Measurements from ENCODE around the gene ABCC6. TPM values are rescaled to one million over a fixed set of nuclear protein-coding genes. Genes with fewer than 3 reads are reported as not detected.
"Not testable (repeated sequence)": the region's sequence is repeated elsewhere in the genome, so short reads cannot be mapped to it uniquely, and the experiment has no call there.

Gene ABCC6
- total RNA-seq, 1 experiment from 2014 or later = 12.8 TPM

DNA sequence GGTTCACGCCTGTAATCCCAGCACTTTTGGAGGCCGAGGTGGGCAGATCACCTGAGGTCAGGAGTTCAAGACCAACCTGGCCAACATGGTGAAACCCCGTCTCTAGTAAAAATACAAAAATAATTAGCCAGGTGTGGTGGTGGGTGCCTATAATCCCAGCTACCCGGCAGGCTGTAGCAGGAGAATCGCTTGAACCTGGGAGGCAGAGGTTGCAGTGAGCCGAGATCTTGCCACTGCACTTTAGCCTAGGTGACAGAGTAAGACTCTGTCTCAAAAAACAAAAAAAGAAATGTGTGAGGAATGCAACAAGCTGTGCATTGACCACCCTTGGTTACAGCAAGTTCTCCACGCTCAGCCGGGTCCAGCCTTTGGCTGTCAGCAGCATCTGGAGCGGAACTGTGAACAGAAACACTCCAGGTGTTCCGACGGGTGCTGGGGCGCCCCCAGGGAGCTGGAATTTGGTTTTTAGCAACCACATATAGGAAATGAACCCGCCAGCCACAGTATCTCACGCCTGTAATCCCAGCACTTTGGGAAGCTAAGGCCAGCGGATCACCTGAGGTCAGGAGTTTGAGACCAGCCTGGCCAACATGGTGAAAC is 75.2 kb downstream of the ABCC6 start:
- in situ Hi-C loops (cut with HindIII; ENCODE audit: low sequenced_read_pairs); DNase-seq (ENCODE audit: low spot score): not testable (repeated sequence)

DNA sequence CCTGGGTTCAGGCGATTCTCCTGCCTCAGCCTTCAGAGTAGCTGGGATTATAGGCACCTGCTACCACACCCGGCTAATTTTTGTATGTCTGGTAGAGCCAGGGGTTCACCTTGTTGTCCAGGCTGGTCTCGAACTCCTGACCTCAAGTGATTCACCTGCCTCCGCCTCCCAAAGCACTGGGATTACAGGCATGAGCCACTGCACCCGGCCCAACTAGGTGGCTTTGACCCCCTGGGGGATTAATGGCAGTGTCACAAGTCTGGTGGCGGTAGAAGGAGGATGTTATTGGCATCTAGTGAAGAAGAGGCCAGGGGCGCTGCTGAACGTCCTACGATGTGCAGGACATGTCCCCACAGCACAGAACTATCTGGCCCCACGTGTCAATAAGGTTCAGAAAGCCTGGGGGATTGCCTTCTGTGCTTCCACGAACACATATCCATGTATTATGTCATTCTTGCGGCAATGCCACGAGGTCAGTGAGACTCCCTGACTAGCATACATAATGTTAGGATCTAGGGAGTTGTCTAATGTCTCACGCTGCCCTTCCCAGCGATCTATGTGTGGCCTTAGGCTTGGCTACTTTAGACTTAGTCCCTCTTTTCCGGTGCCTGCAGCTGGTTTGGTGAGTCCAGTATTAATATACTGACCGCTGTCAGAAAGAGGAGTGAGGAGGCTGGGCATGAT is 75.8 kb downstream of the ABCC6 start:
- in situ Hi-C loops (cut with HindIII; ENCODE audit: low sequenced_read_pairs) = no loop called here
- DNase-seq (ENCODE audit: low spot score) = no peak

DNA sequence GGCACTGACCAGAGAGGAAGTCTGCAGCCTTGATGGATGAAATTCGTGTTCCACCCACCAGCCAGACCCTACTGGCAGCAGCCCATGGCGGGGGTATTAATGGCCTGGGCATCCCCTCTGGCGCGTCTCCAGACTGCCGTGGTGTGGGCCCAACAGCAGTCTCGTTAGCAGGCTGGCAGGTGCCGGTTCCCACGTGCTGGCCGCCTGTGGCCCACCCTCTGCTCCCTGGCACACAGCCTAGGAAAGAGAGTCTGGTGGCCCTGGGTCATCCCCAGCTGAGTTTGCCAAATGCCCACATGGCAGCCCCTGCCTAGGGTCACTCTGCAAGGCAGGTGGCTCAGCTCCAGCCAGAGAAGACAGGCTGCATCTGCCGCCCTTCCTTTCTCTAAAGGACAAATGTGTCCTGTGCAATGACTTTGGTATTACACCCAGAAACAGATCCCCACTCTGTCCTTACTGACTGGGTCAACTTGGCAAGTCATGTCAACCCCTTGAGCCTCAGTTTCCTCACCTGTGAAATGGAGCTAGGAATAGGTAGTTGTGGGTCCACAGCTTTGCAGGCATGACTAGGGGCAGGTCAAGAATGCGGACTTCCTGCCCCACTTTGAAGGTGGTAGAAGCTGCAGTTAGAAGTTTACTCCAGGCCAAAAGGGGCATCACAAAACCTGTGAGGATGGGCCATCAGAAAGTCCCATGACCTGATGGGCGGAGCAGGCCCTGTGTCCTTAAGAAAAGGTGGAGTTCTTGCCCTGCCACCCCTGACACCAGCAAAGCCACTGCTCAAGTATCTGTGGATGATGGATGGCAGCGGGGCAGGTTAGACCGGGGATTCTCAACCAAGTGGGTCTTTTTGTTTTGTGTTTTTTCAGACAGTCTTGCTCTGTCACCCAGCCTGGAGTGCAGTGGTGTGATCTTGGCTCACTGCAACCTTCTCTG is 76.6 kb downstream of the ABCC6 start:
- in situ Hi-C loops (cut with HindIII; ENCODE audit: low sequenced_read_pairs) = no loop called here
- DNase-seq (ENCODE audit: low spot score) = peak; percentile 60

DNA sequence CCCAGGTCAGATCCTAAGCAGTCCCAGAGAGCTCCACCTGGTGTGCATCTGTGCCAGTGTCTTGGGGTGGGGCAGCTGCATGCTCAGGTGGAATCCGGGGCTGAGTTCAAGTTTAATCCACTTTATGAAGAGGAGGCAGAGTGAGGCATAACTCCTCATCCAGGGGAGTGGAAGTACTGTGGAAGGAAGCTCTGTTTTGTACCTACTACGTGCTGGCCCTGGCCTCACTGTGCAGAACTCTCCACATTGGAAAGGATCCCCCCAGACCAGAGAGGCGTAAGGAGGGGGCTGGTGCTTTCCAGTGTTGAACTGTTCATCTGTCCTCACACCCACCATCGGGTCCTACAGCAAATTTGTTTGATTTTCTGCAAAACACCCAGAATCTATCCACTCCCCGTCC is 78.0 kb downstream of the ABCC6 start:
- no peak for DNase-seq (ENCODE audit: low spot score)
- in situ Hi-C loops (cut with HindIII; ENCODE audit: low sequenced_read_pairs) = no loop called here

DNA sequence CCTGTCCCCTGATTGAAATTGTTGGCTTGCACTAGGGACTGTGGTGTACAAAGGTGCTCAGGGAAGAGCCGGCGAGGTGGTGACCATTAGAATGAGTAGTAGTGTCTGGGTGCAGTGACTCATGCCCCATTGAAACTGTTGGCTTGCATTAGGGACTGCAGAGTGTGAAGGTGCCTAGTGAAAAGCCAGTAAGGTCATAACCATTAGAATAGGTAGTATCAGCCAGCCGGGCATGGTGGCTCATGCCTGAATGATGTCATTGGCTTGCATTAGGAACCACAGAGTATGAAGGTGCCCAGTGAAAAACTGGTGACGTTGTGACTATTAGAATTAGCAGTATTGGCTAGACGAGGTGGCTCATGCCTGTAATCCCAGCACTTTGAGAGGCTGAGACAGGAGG is 78.9 kb downstream of the ABCC6 start:
- in situ Hi-C loops (cut with HindIII; ENCODE audit: low sequenced_read_pairs) = no loop called here
- DNase-seq (ENCODE audit: low spot score) = no peak

DNA sequence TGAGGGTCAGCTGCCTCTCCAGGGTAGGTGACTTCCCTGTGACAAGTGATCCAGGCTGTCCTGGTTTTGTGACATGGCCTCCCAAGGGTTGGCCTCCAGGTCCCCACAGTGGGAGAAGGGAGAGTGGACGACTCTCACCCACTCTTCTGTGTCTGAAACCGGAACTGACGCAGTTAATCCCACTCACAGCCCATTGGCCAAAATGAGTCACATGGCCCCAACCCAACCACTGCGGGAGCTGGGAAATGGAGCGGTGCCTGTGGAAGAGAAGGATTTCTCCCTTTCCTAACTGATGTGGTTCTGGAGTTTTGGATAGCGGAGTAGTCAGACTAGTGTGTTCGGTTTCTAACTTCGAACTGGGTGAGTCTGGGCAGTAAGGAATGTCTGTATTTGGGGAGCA is 79.4 kb downstream of the ABCC6 start:
- no peak for DNase-seq (ENCODE audit: low spot score)
- in situ Hi-C loops (cut with HindIII; ENCODE audit: low sequenced_read_pairs) = no loop called here

DNA sequence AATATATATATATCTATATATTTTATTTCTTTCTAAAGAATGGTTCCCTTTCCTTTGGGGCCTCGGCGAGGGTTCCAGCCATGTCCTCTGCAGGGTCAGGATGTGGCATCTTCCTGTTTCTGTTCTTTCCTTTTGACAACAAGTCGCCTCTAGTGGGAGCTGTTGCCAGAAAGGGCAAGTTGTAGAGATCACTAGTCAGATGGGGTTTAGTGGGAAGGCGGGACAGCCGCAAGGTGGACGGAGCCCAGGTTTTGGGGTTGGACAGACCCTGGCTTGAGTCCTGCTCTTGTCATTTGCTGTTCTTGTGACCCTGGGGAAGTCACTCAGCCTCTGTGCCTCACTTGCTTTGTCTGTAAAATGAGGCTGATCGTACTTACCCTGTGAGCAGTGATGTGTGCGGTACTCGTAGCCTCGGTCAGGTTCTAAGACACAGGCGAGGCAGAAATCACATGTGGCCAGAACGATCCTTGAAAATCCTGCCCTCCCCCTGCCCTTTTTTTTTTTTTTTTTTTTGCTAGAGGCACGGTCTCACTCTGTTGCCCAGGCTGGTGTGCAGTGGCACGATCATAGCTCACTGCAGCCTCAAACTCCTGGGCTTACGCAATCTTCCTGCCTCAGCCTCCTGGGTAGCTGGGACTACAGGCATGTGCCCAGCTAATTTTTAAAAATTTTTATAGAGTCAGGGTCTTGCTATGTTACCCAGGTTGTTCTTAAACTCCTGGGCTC is 80.1 kb downstream of the ABCC6 start:
- DNase-seq (ENCODE audit: low spot score) = no peak
- in situ Hi-C loops (cut with HindIII; ENCODE audit: low sequenced_read_pairs) = no loop called here

DNA sequence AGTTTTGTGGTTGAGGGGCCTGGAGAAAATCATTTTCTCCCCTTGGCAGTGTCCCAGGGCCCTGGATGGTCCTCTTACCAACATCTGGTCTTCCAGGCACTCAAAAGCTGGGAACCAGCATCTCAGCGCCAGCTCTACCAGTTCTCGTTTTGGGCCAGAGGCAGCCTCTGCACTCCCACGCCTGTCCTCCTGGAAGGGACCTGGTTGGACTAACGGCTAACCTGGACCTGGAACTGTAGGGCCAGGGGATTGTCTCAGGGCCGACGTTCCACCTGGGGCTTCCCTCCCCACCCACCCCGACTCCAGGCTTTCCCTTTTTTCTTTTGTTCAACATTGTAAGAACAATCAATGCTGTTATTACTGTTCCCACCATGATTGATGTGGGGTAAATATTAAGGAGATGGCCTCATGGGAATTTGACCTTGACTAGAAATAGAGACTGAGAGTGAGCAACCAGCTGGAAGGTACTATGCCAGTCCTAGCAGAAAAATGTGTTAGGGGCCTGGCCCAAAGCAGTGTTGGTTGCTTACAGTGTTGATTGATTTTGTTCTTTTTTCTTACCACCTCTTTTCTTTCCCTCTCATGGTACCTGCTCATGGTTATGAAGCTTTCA is 81.4 kb downstream of the ABCC6 start:
- in situ Hi-C loops (cut with HindIII; ENCODE audit: low sequenced_read_pairs) = no loop called here
- DNase-seq (ENCODE audit: low spot score) = no peak

DNA sequence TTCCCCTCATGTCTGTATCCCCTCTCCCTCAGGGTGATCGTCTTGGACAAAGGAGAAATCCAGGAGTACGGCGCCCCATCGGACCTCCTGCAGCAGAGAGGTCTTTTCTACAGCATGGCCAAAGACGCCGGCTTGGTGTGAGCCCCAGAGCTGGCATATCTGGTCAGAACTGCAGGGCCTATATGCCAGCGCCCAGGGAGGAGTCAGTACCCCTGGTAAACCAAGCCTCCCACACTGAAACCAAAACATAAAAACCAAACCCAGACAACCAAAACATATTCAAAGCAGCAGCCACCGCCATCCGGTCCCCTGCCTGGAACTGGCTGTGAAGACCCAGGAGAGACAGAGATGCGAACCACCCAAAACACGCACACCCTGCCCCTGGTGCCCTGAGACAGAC is 82.2 kb downstream of the ABCC6 start:
- in situ Hi-C loops (cut with HindIII; ENCODE audit: low sequenced_read_pairs) = no loop called here
- no peak for DNase-seq (ENCODE audit: low spot score)

DNA sequence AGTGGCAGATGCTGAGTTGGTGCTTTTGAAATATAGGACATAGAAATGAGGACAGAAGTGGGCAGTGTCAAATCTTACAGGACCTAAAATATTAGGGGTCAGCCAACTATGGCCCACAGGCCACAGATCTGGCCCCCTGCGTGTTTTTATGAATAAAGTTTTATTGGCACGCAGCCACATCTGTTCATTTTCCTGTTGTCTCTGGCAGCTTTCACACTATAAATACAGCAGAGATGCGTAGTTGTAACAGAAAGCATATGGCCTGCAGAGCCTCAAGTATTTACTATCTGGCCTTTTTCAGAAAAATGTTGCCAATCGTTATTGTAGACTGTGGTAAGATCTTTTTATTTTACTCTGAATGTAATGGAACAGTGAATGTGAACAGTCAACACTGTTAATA is 82.8 kb downstream of the ABCC6 start:
- in situ Hi-C loops (cut with HindIII; ENCODE audit: low sequenced_read_pairs) = no loop called here
- no peak for DNase-seq (ENCODE audit: low spot score)

DNA sequence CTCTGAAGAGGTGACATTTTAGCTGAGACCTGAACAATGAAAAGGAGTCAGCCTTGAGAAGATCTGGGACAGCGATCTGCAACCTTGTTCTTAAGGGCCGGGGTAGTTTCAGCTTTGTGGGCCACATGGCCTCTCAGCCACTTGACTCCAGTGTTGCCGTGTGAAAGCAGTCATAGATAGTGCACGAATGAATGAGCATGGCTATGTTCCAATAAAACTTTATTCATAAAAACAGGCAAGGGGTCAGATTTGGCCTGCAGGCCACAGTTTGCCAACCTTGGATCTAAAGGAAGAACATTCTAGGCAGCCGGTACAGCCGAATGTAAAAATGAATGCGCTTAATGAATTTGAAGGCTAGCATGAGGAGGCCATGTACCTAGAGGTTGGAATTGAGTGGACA is 83.5 kb downstream of the ABCC6 start:
- in situ Hi-C loops (cut with HindIII; ENCODE audit: low sequenced_read_pairs) = no loop called here
- no peak for DNase-seq (ENCODE audit: low spot score)

DNA sequence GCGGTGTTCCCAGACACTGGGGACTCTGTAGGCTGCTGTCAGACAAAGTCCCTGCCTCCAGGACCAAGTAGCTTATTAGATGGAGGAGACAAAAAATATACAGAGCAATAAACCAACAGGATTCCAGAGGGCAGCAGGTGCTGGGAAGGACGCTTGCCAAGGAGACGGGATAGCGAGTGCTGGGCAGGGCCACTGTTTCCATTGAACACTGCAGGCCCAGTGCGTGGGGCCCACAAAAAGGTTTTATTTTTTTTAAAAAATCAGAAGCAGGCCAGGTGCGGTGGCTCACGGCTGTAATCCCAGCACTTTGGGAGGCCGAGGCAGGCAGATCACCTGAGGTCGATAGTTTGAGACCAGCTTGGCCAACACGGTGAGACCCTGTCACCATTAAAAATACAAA is 84.2 kb downstream of the ABCC6 start:
- in situ Hi-C loops (cut with HindIII; ENCODE audit: low sequenced_read_pairs) = no loop called here
- DNase-seq (ENCODE audit: low spot score) = no peak

DNA sequence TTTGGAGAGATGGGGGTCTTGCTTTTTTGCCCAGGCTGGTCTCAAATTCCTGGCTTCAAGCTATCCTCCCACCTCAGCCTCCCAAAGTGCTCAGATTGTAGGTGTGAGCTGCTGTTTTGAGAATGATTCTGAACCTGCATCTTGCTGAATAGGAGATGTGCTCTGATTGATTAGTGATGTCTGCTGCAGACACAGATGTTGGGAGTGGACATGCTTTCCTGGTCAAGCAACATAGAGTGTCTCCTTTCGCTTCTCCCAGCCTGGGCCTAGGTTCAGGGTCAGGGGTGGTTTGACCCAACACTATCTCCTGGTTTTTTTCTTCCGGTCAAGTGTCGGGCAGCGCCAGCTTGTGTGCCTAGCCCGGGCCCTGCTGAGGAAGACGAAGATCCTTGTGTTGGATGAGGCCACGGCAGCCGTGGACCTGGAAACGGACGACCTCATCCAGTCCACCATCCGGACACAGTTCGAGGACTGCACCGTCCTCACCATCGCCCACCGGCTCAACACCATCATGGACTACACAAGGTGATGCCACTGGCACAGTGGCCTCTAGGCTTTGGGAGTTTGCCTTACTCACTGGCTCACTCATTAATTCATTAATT is 85.2 kb downstream of the ABCC6 start:
- in situ Hi-C loops (cut with HindIII; ENCODE audit: low sequenced_read_pairs) = no loop called here
- DNase-seq (ENCODE audit: low spot score) = no peak

DNA sequence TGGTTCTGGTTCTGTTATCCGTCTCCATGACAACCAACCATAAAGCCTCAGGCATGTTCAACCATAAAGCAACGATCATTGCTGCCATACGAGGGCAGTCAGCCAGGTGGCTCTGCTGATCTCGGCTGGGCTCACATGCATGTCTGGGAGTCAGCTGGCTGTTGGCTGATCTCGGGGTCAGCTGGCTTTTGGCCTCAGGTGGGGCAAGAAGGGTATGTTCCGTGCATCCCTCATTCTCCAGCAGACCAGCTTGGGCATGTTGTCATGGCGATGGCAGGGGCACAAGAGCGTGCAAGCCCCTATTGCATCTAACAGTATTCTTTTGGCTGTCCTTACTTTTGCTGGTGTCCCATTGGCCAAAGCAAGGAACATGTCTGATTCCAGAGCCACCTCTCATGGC is 86.2 kb downstream of the ABCC6 start:
- DNase-seq (ENCODE audit: low spot score) = no peak
- in situ Hi-C loops (cut with HindIII; ENCODE audit: low sequenced_read_pairs) = no loop called here

DNA sequence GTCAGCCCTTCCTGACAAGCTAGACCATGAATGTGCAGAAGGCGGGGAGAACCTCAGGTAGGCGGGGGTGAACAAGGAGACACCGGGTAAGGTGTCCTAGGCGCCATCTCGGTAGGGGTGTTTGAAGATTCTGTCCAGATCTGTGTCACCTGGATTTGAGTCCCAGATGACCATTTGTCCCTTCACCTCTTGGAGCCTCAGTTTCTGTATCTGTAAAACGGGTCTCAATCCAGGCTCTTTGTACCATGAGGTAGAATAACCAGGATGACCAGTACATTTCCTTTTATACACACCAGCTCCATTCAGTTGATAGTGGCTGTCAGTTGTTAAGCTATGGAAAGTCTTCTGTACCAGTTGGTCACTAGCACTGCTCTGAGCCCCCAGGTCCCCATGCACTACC is 86.7 kb downstream of the ABCC6 start:
- DNase-seq (ENCODE audit: low spot score) = no peak
- in situ Hi-C loops (cut with HindIII; ENCODE audit: low sequenced_read_pairs) = no loop called here

DNA sequence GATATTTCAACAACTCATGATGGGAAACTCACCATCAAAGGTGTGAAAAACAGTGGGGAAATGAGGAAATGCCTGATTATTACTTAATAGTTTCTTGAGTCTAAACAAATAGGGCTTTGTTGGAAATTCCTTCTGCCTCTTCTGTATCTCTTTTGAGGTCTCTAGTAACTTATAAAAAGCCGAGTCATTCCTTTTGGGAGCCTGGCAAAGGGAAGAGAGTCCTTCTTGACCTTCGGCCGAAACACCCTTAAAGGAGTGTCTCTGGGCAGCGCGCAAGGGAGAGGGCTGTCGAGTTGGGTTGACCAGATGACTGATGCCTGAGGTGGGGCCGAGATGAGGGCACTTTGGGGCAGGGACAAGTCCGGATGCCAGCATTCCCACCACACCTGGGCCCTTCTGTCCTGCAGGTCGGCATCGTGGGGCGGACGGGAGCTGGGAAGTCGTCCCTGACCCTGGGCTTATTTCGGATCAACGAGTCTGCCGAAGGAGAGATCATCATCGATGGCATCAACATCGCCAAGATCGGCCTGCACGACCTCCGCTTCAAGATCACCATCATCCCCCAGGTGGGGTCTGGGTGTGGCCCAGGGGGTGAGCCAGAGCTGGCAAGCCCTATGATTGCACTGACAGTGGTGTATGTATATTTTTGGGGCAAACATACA is 89.2 kb downstream of the ABCC6 start:
- DNase-seq (ENCODE audit: low spot score) = no peak

DNA sequence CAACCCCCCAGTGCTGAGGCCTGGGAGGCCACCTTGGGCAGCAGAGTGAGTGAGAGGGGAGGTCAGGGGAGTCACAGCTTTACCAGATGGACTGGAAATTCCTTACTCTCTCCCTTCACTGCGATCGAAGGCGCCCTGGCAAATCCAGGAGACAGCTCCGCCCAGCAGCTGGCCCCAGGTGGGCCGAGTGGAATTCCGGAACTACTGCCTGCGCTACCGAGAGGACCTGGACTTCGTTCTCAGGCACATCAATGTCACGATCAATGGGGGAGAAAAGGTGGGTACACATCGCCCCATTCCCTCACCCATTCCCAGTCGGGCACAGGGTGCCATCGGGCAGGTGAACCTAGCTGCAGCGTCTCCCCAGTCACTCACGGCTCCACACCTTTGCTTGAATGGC is 91.6 kb downstream of the ABCC6 start:
- in situ Hi-C loops (cut with HindIII; ENCODE audit: low sequenced_read_pairs) = no loop called here
- DNase-seq (ENCODE audit: low spot score) = no peak

More for the DNA sequence above, 89.2 kb downstream of the ABCC6 start:
- in situ Hi-C loops (cut with HindIII; ENCODE audit: low sequenced_read_pairs) = no loop called here

DNA sequence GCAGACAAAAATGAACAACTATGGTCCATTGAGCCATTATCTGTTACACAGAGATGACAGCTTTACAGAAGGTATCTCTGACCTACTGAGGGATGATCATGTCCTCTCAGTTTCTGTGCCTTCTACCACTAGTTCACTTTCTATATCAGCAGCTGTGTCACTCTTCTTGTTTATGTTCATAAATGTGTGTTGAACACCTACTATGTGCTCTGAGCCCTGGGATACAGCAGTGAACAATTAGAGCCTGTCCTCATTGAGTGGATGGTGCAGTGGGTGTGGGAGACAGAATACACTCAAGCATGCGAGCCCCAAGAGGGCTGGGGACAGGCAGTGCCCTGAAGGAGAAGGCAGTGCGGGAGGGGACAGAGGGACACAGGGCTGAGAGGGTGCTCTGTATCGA is 92.1 kb downstream of the ABCC6 start:
- in situ Hi-C loops (cut with HindIII; ENCODE audit: low sequenced_read_pairs) = no loop called here
- DNase-seq (ENCODE audit: low spot score) = no peak
